ENCODE measurements around the gene PREX1. TPM values are rescaled to one million over a fixed set of nuclear protein-coding genes. Genes with fewer than 3 reads are reported as not detected.
"Not testable (repeated sequence)": the region's sequence is repeated elsewhere in the genome, so short reads cannot be mapped to it uniquely, and the experiment has no call there.

PREX1 gene
- polyA plus RNA-seq, 3 donors = 3.3 to 22.8 (median 21.5) TPM

GRCh38 chr20:48849299-48849698 lies 21.5 kb upstream of the PREX1 start:
- no peak overlapping the region for H3K27ac ChIP-seq (ENCODE audit: low read depth, low read length)
- WGBS, 3 donors = 67 to 80% (median 71%) methylated on average over 2 of the region's 2 CpGs

- 72 to 81% (median 72%) methylated on average over 5 of the region's 5 CpGs for WGBS, 3 donors
- H3K27ac ChIP-seq (ENCODE audit: low read depth, low read length) = no peak overlapping the region
These were observed 19.9 kb upstream of the PREX1 start for GRCh38 chr20:48847498-48848205.

- 27 to 44% (median 31%) methylated on average over 12 of the region's 12 CpGs for WGBS, 3 donors
- no peak overlapping the region for H3K27ac ChIP-seq (ENCODE audit: low read depth, low read length)
These were observed 19.0 kb upstream of the PREX1 start for GRCh38 chr20:48846516-48847492.

GRCh38 chr20:48845721-48846306 lies 18.0 kb upstream of the PREX1 start:
- 71 to 85% (median 75%) methylated on average over 7 of the region's 7 CpGs for WGBS, 3 donors

GRCh38 chr20:48844996-48845395 lies 17.2 kb upstream of the PREX1 start:
- no peak overlapping the region for H3K27ac ChIP-seq (ENCODE audit: low read depth, low read length)
- 50 to 63% (median 52%) methylated on average over 4 of the region's 4 CpGs for WGBS, 3 donors

More at GRCh38 chr20:48845721-48846306, 18.0 kb upstream of the PREX1 start:
- H3K27ac ChIP-seq (ENCODE audit: low read depth, low read length) = no peak overlapping the region

- 64 to 83% (median 83%) methylated on average over 2 of the region's 2 CpGs for WGBS, 3 donors
- H3K27ac ChIP-seq (ENCODE audit: low read depth, low read length) = not testable (repeated sequence)
These were observed 16.1 kb upstream of the PREX1 start for GRCh38 chr20:48843896-48844295.

GRCh38 chr20:48843057-48843806 lies 15.4 kb upstream of the PREX1 start:
- no peak overlapping the region for H3K27ac ChIP-seq (ENCODE audit: low read depth, low read length)
- WGBS, 3 donors = 63 to 85% (median 84%) methylated on average over 6 of the region's 6 CpGs

GRCh38 chr20:48841875-48842529 lies 14.2 kb upstream of the PREX1 start:
- 68 to 74% (median 69%) methylated on average over 4 of the region's 4 CpGs for WGBS, 3 donors

GRCh38 chr20:48841196-48841874 lies 13.5 kb upstream of the PREX1 start:
- 79 to 89% (median 80%) methylated on average over 7 of the region's 7 CpGs for WGBS, 3 donors
- no peak overlapping the region for H3K27ac ChIP-seq (ENCODE audit: low read depth, low read length)

More at GRCh38 chr20:48841875-48842529, 14.2 kb upstream of the PREX1 start:
- H3K27ac ChIP-seq (ENCODE audit: low read depth, low read length) = no peak overlapping the region

- no peak overlapping the region for H3K27ac ChIP-seq (ENCODE audit: low read depth, low read length)
- 58 to 76% (median 74%) methylated on average over 11 of the region's 11 CpGs for WGBS, 3 donors
These were observed 11.5 kb upstream of the PREX1 start for GRCh38 chr20:48839154-48839917.

GRCh38 chr20:48837014-48837413 lies 9.2 kb upstream of the PREX1 start:
- WGBS, 3 donors = 80 to 99% (median 85%) methylated on average over 3 of the region's 3 CpGs
- no peak overlapping the region for H3K27ac ChIP-seq (ENCODE audit: low read depth, low read length)

- H3K27ac ChIP-seq (ENCODE audit: low read depth, low read length) = no peak overlapping the region
- 87 to 93% (median 93%) methylated on average over 2 of the region's 2 CpGs for WGBS, 3 donors
These were observed 7.6 kb upstream of the PREX1 start for GRCh38 chr20:48835390-48835789.

GRCh38 chr20:48834278-48834677 lies 6.5 kb upstream of the PREX1 start:
- WGBS, 3 donors = 25 to 57% (median 44%) methylated on average over 2 of the region's 2 CpGs
- H3K27ac ChIP-seq (ENCODE audit: low read depth, low read length) = no peak overlapping the region

GRCh38 chr20:48832405-48832730 lies 4.6 kb upstream of the PREX1 start:
- no peak overlapping the region for H3K27ac ChIP-seq (ENCODE audit: low read depth, low read length)
- WGBS, 3 donors = 41 to 50% (median 47%) methylated on average over 3 of the region's 3 CpGs

GRCh38 chr20:48831718-48832404 lies 4.1 kb upstream of the PREX1 start:
- no peak overlapping the region for H3K27ac ChIP-seq (ENCODE audit: low read depth, low read length)
- WGBS, 3 donors = 11 to 39% (median 11%) methylated on average over 7 of the region's 7 CpGs

- WGBS, 3 donors = 92 to 100% (median 99%) methylated on average over 3 of the region's 3 CpGs
- H3K27ac ChIP-seq (ENCODE audit: low read depth, low read length) = no peak overlapping the region
These were observed 3.1 kb upstream of the PREX1 start for GRCh38 chr20:48830826-48831318.
